CD4-positive, alpha-beta T cell treated with Interleukin-2 at 100 ng/mL for 4 hours (primary cell): ENCODE measurements around the gene DNAH6.

Experiments
- DNase-seq: peaks from one replicate; pipeline ENCODE4 v3.0.0-alpha.2; 2020; ENCODE audit warnings: low spot score

Gene DNAH6

GRCh38 chr2:84631985-84632384 is 115.7 kb downstream of the DNAH6 start:
- DNase-seq = no peak

- no peak for DNase-seq
Observed at GRCh38 chr2:84636080-84636971, 120.0 kb downstream of the DNAH6 start.

DNA sequence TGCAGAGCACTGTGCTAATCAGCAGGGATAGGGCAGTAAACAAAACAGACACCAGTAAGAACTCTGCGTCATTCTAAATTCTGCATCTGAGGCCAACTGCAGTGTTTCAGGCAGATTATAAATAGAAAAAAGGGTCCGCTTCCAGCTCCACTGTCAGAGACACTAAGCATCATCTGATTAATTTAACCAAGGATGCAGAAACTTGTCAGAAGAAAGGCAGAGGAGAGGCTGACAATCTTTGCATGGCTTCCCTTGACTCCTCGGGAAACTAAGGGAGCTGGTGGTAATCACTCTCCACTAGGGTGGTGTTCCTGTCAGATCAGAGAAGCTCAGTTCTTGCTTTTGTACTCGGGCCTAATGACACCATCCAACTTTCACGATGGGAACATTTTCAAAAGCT is 123.5 kb downstream of the DNAH6 start:
- DNase-seq = no peak

GRCh38 chr2:84640411-84640810 is 124.1 kb downstream of the DNAH6 start:
- DNase-seq = no peak

- DNase-seq = no peak
Observed at GRCh38 chr2:84641021-84641420, 124.7 kb downstream of the DNAH6 start.

DNA sequence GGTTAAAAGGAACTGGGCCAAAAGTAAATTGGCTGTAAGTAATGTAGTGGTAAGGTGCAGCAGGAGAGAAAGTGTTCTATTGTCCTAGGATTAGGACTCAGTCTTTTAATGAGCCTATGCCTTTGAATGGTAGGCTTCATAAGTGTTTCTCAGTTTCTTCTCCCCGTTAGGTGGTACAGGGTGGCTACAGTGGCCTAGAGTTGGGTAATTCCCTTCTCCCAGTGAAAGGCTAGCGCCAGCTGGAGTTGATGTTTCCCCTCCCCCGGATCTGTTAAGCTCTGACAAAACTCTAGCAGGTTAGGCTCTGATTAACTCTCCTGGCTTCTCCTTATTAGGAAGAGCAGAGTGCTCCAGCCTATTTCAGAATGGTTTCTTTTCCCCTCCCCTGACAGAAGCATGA is 127.7 kb downstream of the DNAH6 start:
- no peak for DNase-seq

- no peak for DNase-seq
Observed at GRCh38 chr2:84646514-84646913, 130.2 kb downstream of the DNAH6 start.

DNA sequence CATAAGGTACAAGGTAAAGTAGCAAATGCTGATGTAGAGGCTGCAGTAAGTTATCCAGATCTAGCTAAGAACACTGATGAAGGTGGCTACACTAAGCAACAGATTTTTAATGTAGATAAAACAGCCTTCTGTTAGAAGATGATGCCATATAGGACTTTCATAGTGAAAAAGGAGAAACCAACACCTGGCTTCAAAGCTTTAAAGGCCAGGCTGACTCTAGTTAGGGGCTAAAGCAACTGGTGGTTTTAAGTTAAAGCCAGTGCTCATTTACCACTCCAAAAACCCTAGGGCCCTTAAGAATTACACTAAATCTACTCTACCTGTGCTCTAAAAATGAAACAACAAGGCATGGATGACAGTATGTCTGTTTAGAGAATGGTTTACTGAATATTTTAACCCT is 131.0 kb downstream of the DNAH6 start:
- no peak for DNase-seq

DNA sequence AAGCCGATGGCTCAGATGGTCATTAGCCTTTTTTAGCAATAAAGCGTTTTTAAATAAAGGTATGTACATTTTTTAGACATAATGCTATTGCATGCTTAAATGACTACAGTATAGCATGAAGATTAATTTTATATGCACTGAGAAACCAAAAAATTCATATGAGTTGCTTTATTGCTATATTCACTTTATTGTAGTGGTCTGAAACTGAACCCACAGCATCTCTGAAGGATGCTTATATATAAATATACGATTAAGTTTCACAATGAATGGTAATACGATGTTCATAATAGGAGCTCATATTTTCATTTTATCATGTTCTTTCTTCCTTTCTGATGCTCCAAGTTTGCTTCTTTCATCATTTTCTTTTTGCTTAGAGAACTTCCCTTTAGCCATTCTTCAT is 132.8 kb downstream of the DNAH6 start:
- no peak for DNase-seq

GRCh38 chr2:84649487-84650142 is 133.3 kb downstream of the DNAH6 start:
- peak; percentile 12 for DNase-seq

- DNase-seq = peak; percentile 23
Observed at GRCh38 chr2:84652431-84652830, 136.1 kb downstream of the DNAH6 start.

- DNase-seq = no peak
Observed at GRCh38 chr2:84653302-84653701, 137.0 kb downstream of the DNAH6 start.

DNA sequence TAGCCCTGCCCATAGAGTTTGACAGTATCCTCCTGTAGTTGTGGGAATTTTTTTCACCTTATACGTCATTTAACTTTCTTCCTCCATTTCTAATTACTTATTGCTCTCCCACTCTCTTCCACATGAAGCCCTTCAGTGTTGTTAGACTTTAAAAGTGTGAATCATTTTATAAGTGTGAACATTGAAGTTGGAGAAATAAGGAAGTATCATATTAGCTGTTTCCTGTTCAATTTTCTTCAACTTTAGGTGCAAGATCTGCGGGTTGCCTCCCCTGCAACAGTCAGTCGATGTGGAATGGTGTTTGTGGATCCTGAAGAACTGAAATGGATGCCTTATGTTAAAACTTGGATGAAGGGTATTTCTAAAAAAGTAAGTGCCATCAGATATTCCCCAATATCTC is 138.1 kb downstream of the DNAH6 start:
- no peak for DNase-seq

- DNase-seq = no peak
Observed at GRCh38 chr2:84669122-84669521, 152.8 kb downstream of the DNAH6 start.

DNA sequence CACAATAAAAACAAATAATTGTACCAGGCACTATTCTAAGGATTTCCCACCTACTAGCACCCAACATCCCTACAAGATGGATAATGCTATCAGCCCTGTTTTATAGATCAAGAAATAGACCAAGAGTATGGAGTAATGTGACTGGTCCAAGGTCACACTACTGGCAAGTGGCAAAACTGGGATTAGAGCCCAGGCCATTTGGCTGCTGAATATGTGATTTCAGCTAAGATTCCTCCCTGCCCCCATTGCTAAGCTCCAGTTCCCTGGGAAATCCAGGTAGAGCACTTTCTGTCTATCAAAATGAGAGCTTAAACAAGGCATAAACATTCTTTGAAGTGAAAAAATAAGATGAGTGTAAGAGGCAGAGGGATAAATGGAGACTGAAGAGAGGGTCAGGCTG is 157.8 kb downstream of the DNAH6 start:
- no peak for DNase-seq

GRCh38 chr2:84674586-84674985 is 158.3 kb downstream of the DNAH6 start:
- DNase-seq = no peak

DNA sequence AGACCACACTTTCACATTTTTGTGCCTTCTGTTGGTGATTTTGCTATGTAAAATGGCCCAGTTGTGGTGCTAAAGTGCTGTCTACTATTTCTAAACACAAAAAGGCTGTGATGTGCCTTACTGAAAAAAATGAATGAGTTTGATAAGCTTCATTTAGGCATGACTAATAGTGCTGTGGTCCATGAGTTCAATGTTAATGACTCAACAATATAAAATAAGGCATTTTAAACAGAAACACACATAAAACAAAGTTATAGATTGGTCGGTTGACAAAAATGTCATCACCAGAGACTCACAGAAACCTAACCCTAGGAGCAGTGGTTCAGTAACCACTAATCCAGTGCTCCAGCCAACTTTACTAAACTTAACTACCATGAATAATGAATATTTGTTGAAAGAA is 160.0 kb downstream of the DNAH6 start:
- no peak for DNase-seq

DNA sequence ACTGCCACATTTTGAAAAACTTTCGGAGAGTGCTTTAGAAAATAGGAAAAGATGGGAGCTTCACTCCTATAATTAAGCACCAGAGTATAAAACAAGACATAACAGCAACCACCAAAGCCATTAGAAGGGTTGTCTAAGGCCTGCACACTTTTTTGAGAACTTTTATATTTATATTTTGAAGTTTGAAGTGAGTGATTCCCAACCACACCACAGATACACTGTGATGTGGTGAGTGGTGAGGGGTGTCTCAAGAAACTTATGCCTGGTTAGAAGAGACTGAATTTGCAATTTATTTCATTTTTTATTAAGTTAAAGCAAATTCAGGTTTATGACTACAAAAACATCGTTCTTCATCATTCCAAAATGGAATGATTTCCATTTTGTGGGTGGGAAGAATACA is 161.9 kb downstream of the DNAH6 start:
- no peak for DNase-seq

DNA sequence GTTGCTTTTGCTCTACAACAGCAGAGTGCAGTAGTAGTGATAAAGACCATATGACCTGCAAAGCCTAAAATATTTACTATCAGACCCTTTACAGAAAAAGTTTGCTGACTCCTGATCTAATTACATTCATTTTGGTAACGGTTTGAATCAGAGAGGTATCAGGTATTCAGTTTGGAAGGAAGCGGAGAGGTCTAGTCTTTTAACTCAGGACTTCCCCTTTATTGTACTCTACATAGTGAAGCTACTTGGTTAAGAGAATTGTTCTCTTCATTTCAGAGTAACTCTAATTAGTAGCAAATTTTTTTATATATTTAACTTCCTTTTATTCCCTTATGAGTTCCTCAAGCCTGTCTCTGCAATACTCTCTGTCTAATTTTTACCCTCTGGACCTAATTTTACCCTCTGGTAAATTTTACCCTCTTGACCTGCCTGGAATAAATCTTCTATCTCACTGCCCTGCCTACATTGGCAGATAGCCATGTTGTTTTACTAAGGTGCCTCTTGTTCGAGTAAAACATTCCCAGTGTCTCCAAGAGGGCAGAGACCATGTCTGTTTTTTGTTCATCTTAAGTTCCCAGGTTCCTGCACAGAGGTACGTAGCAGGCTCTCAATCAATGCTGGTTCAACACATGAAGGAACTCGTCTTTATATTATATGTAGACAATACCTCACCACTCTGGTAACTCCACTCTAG is 170.6 kb downstream of the DNAH6 start:
- DNase-seq = no peak

GRCh38 chr2:84687498-84688149 is 171.3 kb downstream of the DNAH6 start:
- no peak for DNase-seq

DNA sequence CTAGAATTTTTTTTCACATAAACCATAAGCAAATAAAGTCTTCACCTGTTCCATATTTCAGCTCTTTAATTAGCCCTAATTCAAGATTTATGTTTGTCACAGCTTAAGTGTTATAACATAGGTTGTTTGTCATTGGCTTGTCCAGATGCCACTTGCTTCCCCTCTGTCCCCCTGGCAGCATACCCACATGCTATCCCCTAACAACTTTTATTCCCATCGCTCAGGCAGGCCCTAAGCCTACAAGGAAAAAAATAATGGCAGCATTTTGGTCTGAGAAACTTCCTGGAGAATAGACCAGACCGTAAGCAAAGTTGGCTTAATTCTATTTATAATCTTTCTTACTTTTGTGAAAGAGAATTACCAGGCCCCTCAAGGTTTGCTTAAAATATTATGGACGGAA is 173.9 kb downstream of the DNAH6 start:
- no peak for DNase-seq

DNA sequence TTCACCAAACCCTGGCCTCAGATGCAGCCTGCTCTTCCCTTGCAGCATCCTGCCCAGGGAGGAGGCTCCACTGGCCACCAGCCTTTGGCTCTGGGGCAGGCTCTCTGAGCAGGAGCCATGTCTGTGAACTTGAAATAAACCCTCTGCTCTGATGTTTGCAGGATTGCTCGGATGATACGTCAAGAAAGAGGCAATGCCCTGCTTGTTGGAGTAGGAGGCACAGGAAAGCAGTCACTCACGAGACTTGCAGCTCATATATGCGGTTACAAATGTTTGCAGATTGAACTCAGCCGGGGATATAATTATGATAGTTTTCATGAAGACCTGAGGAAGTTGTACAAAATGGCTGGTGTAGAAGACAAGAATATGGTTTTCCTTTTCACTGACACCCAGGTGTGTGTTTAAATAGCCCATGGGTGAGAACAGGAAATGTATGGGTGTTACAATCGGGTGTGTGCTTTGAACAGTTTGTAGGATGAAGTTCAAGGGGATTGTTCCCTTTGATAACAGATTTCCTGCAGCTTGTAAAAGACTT is 177.9 kb downstream of the DNAH6 start:
- peak; percentile 51 for DNase-seq
